Measurements from ENCODE around the gene HJURP.

The HJURP gene

GRCh38 chr2:233796254-233796653 lies 58.1 kb downstream of the HJURP start:
- Histone ChIP-seq H3K4me2 (ENCODE audit: low read depth, low read length, poor library complexity, severe bottlenecking) (no peak overlapping the region), H3K9ac (ENCODE audit: low read depth, low read length, poor library complexity, severe bottlenecking) (no peak overlapping the region), H3K9me2 (replicated peaks; ENCODE audit: low read depth, low read length) (no peaks in the 10 kb centered on the region), H3K36me3 (ENCODE audit: insufficient read depth, low read length) (no peaks in the 10 kb centered on the region), H3K4me3 (ENCODE audit: low read length, poor library complexity, severe bottlenecking) (no peak overlapping the region), H2AFZ (ENCODE audit: low read length) (no peak overlapping the region), H3K9me3 (ENCODE audit: insufficient read depth, low read depth, low read length) (no peaks in the 10 kb centered on the region), H3K79me2 (ENCODE audit: insufficient read depth, low read length) (no peaks in the 10 kb centered on the region), H3F3A (ENCODE audit: low read depth) (no peaks in the 10 kb centered on the region), H4K20me1 (ENCODE audit: insufficient read depth, low read length, poor library complexity, severe bottlenecking) (no peaks in the 10 kb centered on the region), H3K4me1 (ENCODE audit: insufficient read depth, low read length, poor library complexity, severe bottlenecking) (no peaks in the 10 kb centered on the region), H3K27me3 (ENCODE audit: insufficient read depth, low read length, poor library complexity, severe bottlenecking) (no peaks in the 10 kb centered on the region)
- TF ChIP-seq EZH2phosphoT487 (IDR thresholded peaks at IDR 0.05; ENCODE audit: borderline replicate concordance), result no peak
- TF ChIP-seq CTCF (conservative IDR thresholded peaks at IDR 0.05; ENCODE audit: low read length), result no peak

- no peaks in the 10 kb centered on the region for H3K9me3 ChIP-seq (ENCODE audit: insufficient read depth, low read depth, low read length)
- TF ChIP-seq CTCF (conservative IDR thresholded peaks at IDR 0.05; ENCODE audit: low read length) (no peak), EZH2phosphoT487 (IDR thresholded peaks at IDR 0.05; ENCODE audit: borderline replicate concordance) (no peak)
- no peaks in the 10 kb centered on the region for H3K36me3 ChIP-seq (ENCODE audit: insufficient read depth, low read length)
- no peaks in the 10 kb centered on the region for H3K27me3 ChIP-seq (ENCODE audit: insufficient read depth, low read length, poor library complexity, severe bottlenecking)
- no peaks in the 10 kb centered on the region for H4K20me1 ChIP-seq (ENCODE audit: insufficient read depth, low read length, poor library complexity, severe bottlenecking)
- no peak overlapping the region for H3K4me2 ChIP-seq (ENCODE audit: low read depth, low read length, poor library complexity, severe bottlenecking)
- no peak overlapping the region for H3K9ac ChIP-seq (ENCODE audit: low read depth, low read length, poor library complexity, severe bottlenecking)
- no peaks in the 10 kb centered on the region for H3F3A ChIP-seq (ENCODE audit: low read depth)
- no peak overlapping the region for H2AFZ ChIP-seq (ENCODE audit: low read length)
- H3K4me3 ChIP-seq (ENCODE audit: low read length, poor library complexity, severe bottlenecking), result no peak overlapping the region
- H3K79me2 ChIP-seq (ENCODE audit: insufficient read depth, low read length), result no peaks in the 10 kb centered on the region
- no peaks in the 10 kb centered on the region for H3K9me2 ChIP-seq (replicated peaks; ENCODE audit: low read depth, low read length)
- H3K4me1 ChIP-seq (ENCODE audit: insufficient read depth, low read length, poor library complexity, severe bottlenecking), result no peaks in the 10 kb centered on the region
Observed at GRCh38 chr2:233795735-233796171, 58.6 kb downstream of the HJURP start.

GRCh38 chr2:233794128-233794658 lies 60.1 kb downstream of the HJURP start:
- no peak overlapping the region for H2AFZ ChIP-seq (ENCODE audit: low read length)
- no peaks in the 10 kb centered on the region for H4K20me1 ChIP-seq (ENCODE audit: insufficient read depth, low read length, poor library complexity, severe bottlenecking)
- H3K9me3 ChIP-seq (ENCODE audit: insufficient read depth, low read depth, low read length), result no peaks in the 10 kb centered on the region
- H3K4me3 ChIP-seq (ENCODE audit: low read length, poor library complexity, severe bottlenecking), result no peak overlapping the region
- no peaks in the 10 kb centered on the region for H3K9me2 ChIP-seq (replicated peaks; ENCODE audit: low read depth, low read length)
- no peaks in the 10 kb centered on the region for H3K4me1 ChIP-seq (ENCODE audit: insufficient read depth, low read length, poor library complexity, severe bottlenecking)
- no peak overlapping the region for H3K4me2 ChIP-seq (ENCODE audit: low read depth, low read length, poor library complexity, severe bottlenecking)
- no peaks in the 10 kb centered on the region for H3K27me3 ChIP-seq (ENCODE audit: insufficient read depth, low read length, poor library complexity, severe bottlenecking)
- no peaks in the 10 kb centered on the region for H3K79me2 ChIP-seq (ENCODE audit: insufficient read depth, low read length)
- no peaks in the 10 kb centered on the region for H3F3A ChIP-seq (ENCODE audit: low read depth)
- H3K9ac ChIP-seq (ENCODE audit: low read depth, low read length, poor library complexity, severe bottlenecking), result no peak overlapping the region
- H3K36me3 ChIP-seq (ENCODE audit: insufficient read depth, low read length), result no peaks in the 10 kb centered on the region
- no peak for TF ChIP-seq EZH2phosphoT487 (IDR thresholded peaks at IDR 0.05; ENCODE audit: borderline replicate concordance)
- TF ChIP-seq CTCF (conservative IDR thresholded peaks at IDR 0.05; ENCODE audit: low read length), result no peak
